HL-60 (cell line): ENCODE data around the gene AIPL1.

Experiments
- CTCF ChIP-seq: IDR thresholded peaks from one replicate; pipeline ENCODE4 v1.5.1; 2011; ENCODE audit warnings: low read length, control low read depth, inconsistent platforms; ENCODE audit not compliant: insufficient read depth
- POLR2AphosphoS5 ChIP-seq: IDR thresholded peaks from 2 replicates; pipeline ENCODE4 v1.6.1; 2012; ENCODE audit warnings: low read depth
- TF ChIP-seq, protein P1 (sequence below): IDR thresholded peaks from 2 replicates; pipeline ENCODE4 v1.6.1; 2012; ENCODE audit warnings: low read depth; ENCODE audit not compliant: insufficient replicate concordance

DNA sequence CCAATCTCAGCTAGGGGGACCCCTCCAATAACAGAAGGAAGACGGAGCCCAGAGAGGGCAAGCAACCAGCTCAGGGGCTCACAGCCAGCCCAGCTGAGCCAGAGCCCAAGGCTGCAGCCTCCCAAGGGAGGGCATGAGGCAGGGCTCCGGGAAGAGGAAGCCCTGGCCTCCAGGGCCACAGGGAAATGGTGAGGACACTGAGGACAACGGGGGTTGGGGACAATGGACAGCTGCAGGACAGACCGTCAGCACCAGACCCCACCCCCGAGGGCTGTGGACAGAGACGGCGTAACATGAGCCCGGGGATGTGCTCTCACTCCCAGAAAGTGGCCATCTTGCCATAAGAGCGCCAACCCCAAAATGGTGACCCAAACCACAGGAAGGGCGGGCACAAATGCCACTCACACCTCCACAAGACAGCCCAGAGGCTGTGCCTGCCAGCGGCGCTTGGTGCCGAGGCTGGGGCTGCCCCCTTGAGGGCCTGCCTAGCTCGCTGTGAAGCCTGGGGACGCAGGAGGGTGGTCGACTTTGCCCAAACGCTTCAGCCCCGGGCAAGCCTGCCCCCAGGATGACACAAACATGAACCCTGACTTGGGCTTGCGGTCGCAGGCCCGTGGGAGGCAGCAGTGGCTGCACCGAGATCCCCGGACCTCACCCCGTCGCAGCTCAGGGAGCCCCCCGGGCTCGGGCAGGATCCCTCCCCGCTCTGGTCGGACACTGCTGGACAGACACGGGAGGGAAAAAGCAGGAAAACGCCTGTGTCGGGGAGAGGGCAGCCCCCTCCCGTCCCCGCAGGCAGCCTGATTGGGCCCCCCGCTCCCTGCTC is 19.8 kb upstream of the AIPL1 start:
- TF ChIP-seq CTCF (no peak), POLR2AphosphoS5 (no peak)
- TF ChIP-seq, protein P1, sequence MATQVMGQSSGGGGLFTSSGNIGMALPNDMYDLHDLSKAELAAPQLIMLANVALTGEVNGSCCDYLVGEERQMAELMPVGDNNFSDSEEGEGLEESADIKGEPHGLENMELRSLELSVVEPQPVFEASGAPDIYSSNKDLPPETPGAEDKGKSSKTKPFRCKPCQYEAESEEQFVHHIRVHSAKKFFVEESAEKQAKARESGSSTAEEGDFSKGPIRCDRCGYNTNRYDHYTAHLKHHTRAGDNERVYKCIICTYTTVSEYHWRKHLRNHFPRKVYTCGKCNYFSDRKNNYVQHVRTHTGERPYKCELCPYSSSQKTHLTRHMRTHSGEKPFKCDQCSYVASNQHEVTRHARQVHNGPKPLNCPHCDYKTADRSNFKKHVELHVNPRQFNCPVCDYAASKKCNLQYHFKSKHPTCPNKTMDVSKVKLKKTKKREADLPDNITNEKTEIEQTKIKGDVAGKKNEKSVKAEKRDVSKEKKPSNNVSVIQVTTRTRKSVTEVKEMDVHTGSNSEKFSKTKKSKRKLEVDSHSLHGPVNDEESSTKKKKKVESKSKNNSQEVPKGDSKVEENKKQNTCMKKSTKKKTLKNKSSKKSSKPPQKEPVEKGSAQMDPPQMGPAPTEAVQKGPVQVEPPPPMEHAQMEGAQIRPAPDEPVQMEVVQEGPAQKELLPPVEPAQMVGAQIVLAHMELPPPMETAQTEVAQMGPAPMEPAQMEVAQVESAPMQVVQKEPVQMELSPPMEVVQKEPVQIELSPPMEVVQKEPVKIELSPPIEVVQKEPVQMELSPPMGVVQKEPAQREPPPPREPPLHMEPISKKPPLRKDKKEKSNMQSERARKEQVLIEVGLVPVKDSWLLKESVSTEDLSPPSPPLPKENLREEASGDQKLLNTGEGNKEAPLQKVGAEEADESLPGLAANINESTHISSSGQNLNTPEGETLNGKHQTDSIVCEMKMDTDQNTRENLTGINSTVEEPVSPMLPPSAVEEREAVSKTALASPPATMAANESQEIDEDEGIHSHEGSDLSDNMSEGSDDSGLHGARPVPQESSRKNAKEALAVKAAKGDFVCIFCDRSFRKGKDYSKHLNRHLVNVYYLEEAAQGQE: no peak
